ENCODE data around the gene NUFIP2.

The NUFIP2 gene

GRCh38 chr17:29219378-29220047 is 74.4 kb downstream of the NUFIP2 start:
- peak; percentile 100 for ATAC-seq
- TF ChIP-seq ARNTL (CRISPR knock-in tag; IDR thresholded peaks at IDR 0.05; ENCODE audit: borderline replicate concordance, low read depth) (no peak), OSR1 (CRISPR knock-in tag; IDR thresholded peaks at IDR 0.05) (no peak), ZFP30 (CRISPR knock-in tag; IDR thresholded peaks at IDR 0.05) (no peak), RARB (CRISPR knock-in tag; IDR thresholded peaks at IDR 0.05) (no peak), SNAI2 (CRISPR knock-in tag; IDR thresholded peaks at IDR 0.05) (no peak), ZFP3 (CRISPR knock-in tag; IDR thresholded peaks at IDR 0.05) (no peak), TOX (CRISPR knock-in tag; IDR thresholded peaks at IDR 0.05; ENCODE audit: borderline replicate concordance) (no peak), ZNF565 (CRISPR knock-in tag; conservative IDR thresholded peaks at IDR 0.05; ENCODE audit: low read depth) (no peak), TCF4 (CRISPR knock-in tag; IDR thresholded peaks at IDR 0.05; ENCODE audit: borderline replicate concordance) (no peak)

- TF ChIP-seq TOX (CRISPR knock-in tag; IDR thresholded peaks at IDR 0.05; ENCODE audit: borderline replicate concordance) (no peak), OSR1 (CRISPR knock-in tag; IDR thresholded peaks at IDR 0.05) (no peak), ZNF8 (CRISPR knock-in tag; IDR thresholded peaks at IDR 0.05) (no peak), POU6F1 (CRISPR knock-in tag; IDR thresholded peaks at IDR 0.05; ENCODE audit: borderline replicate concordance, low read depth) (no peak), CREB5 (CRISPR knock-in tag; IDR thresholded peaks at IDR 0.05; ENCODE audit: low read depth) (no peak), TCF4 (CRISPR knock-in tag; IDR thresholded peaks at IDR 0.05; ENCODE audit: borderline replicate concordance) (no peak), ZNF70 (CRISPR knock-in tag; IDR thresholded peaks at IDR 0.05) (no peak), ARNTL (CRISPR knock-in tag; IDR thresholded peaks at IDR 0.05; ENCODE audit: borderline replicate concordance, low read depth) (no peak), ESRRG (CRISPR knock-in tag; IDR thresholded peaks at IDR 0.05) (no peak), ISL1 (CRISPR knock-in tag; IDR thresholded peaks at IDR 0.05) (no peak), GLIS3 (CRISPR knock-in tag; IDR thresholded peaks at IDR 0.05) (no peak), ZNF565 (CRISPR knock-in tag; conservative IDR thresholded peaks at IDR 0.05; ENCODE audit: low read depth) (no peak), TSHZ2 (CRISPR knock-in tag; IDR thresholded peaks at IDR 0.05) (no peak), SNAI2 (CRISPR knock-in tag; IDR thresholded peaks at IDR 0.05) (no peak), BACH2 (CRISPR knock-in tag; IDR thresholded peaks at IDR 0.05; ENCODE audit: borderline replicate concordance) (no peak), CSRNP3 (CRISPR knock-in tag; IDR thresholded peaks at IDR 0.05) (no peak), ZC3H10 (CRISPR knock-in tag; IDR thresholded peaks at IDR 0.05) (no peak), ZFP3 (CRISPR knock-in tag; IDR thresholded peaks at IDR 0.05) (no peak)
- ATAC-seq, result no peak
Measured at GRCh38 chr17:29216856-29217255, 77.1 kb downstream of the NUFIP2 start.

GRCh38 chr17:29216181-29216580 is 77.8 kb downstream of the NUFIP2 start:
- ATAC-seq, result no peak
- TF ChIP-seq ZNF70 (CRISPR knock-in tag; IDR thresholded peaks at IDR 0.05), result no peak
- no peak for TF ChIP-seq ZFP3 (CRISPR knock-in tag; IDR thresholded peaks at IDR 0.05)
- no peak for TF ChIP-seq ARNTL (CRISPR knock-in tag; IDR thresholded peaks at IDR 0.05; ENCODE audit: borderline replicate concordance, low read depth)
- no peak for TF ChIP-seq OSR1 (CRISPR knock-in tag; IDR thresholded peaks at IDR 0.05)
- no peak for TF ChIP-seq BACH2 (CRISPR knock-in tag; IDR thresholded peaks at IDR 0.05; ENCODE audit: borderline replicate concordance)
- TF ChIP-seq POU6F1 (CRISPR knock-in tag; IDR thresholded peaks at IDR 0.05; ENCODE audit: borderline replicate concordance, low read depth), result no peak
- no peak for TF ChIP-seq CREB5 (CRISPR knock-in tag; IDR thresholded peaks at IDR 0.05; ENCODE audit: low read depth)
- TF ChIP-seq ISL1 (CRISPR knock-in tag; IDR thresholded peaks at IDR 0.05), result no peak
- no peak for TF ChIP-seq TCF4 (CRISPR knock-in tag; IDR thresholded peaks at IDR 0.05; ENCODE audit: borderline replicate concordance)
- TF ChIP-seq ZC3H10 (CRISPR knock-in tag; IDR thresholded peaks at IDR 0.05), result no peak
- TF ChIP-seq PPARA (CRISPR knock-in tag; IDR thresholded peaks at IDR 0.05; ENCODE audit: borderline replicate concordance), result no peak
- TF ChIP-seq ZNF8 (CRISPR knock-in tag; IDR thresholded peaks at IDR 0.05), result no peak
- TF ChIP-seq TSHZ2 (CRISPR knock-in tag; IDR thresholded peaks at IDR 0.05), result no peak

Measured in SK-N-SH treated with all-trans-retinoic acid at 6 μM for 48 hours (cell line).